ENCODE data around the gene FFAR2.

DNA sequence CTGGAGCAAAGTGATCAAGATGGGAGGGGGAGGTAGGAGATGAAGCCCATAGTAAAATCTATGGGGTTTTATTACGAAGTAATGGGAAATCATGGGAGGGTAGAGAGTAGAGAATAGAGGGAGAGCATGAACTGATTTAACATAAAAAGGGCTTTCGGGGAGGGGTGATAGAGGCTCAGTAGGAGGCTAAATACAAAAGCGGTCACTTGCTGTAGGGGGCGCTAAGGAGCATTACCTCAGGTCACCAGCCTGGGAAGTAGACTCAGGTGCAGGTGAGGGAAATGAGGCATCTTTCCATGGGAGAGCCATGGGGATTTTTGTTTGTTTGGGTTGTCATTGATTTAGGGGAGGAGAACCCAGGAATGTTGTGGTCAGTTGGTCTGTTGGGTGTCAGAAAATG is 28.1 kb downstream of the FFAR2 start:
- TF ChIP-seq, protein P1, sequence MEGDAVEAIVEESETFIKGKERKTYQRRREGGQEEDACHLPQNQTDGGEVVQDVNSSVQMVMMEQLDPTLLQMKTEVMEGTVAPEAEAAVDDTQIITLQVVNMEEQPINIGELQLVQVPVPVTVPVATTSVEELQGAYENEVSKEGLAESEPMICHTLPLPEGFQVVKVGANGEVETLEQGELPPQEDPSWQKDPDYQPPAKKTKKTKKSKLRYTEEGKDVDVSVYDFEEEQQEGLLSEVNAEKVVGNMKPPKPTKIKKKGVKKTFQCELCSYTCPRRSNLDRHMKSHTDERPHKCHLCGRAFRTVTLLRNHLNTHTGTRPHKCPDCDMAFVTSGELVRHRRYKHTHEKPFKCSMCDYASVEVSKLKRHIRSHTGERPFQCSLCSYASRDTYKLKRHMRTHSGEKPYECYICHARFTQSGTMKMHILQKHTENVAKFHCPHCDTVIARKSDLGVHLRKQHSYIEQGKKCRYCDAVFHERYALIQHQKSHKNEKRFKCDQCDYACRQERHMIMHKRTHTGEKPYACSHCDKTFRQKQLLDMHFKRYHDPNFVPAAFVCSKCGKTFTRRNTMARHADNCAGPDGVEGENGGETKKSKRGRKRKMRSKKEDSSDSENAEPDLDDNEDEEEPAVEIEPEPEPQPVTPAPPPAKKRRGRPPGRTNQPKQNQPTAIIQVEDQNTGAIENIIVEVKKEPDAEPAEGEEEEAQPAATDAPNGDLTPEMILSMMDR (IDR thresholded peaks at IDR 0.05 in 8 of 11, conservative IDR thresholded peaks at IDR 0.05 in 3 of 11): no peak
- TF ChIP-seq POLR2A (IDR thresholded peaks at IDR 0.05) (no peak), POLR2AphosphoS5 (IDR thresholded peaks at IDR 0.05) (no peak)

Data from spleen (tissue), 7 donors.